Anterior cingulate cortex (tissue), 58 donors: ENCODE results near the gene SKAP1.
"Not testable (repeated sequence)": the region's sequence is repeated elsewhere in the genome, so short reads cannot be mapped to it uniquely, and the experiment has no call there.

Source experiments
- DNase-seq, 58 donors: peaks; one replicate each; lab custom pipeline; 2025; lab: John Stamatoyannopoulos, UW

SKAP1 gene

DNA sequence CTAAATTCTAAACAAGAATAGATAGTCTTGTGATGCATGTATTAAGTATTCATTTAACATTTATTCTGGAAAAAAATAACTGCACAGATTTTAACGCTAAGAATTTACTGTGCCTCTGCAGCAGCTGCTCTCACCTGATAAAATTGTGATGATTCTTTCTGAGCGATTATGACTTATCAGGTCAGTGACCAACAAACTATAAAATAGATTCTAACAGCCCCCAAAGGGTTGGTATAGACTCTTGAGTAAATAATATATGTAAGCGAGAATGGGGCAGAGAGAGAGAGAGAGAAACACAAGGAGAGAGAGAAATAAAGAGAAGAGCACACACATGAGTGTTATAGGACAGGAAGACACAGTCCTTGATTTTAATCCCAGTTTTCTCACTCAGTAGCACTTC, 178.1 kb downstream of the SKAP1 start:
- DNase-seq: no peak

DNA sequence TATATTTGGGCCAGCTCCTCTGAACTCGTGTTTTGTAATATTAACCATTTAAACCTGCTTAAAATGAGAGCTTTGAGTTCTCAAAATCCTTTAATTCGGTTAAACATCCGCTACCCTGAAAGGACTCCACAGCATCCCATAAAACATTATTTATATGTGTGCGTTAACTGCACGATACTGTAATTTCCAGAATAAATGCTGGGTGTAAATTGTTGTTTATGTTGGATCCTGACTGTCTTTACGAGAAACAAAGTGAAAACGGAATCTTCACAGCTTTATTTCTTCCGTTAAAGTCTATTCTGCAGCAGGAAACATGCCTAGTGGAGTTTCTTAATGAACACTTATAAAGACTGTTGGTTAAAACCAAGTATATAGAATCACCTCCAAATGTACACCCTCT, 179.1 kb downstream of the SKAP1 start:
- no peak for DNase-seq

DNA sequence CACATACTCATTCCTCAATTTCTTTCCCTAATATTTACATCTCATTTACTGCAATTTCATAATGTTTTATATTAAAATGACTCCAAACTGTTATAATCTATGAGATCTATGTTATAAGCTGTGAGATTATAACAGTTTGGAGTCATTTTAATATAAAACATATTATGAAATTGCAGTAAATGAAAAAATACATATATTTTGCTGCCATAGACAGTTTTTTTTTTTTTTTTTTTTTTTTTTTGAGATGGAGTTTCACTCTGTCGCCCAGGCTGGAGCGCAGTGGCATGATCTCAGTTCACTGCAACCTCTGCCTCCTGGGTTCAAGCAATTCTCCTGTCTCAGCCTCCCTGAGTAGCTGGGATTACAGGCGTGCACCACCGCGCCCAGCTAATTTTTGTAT, 180.0 kb downstream of the SKAP1 start:
- DNase-seq: not testable (repeated sequence)

DNA sequence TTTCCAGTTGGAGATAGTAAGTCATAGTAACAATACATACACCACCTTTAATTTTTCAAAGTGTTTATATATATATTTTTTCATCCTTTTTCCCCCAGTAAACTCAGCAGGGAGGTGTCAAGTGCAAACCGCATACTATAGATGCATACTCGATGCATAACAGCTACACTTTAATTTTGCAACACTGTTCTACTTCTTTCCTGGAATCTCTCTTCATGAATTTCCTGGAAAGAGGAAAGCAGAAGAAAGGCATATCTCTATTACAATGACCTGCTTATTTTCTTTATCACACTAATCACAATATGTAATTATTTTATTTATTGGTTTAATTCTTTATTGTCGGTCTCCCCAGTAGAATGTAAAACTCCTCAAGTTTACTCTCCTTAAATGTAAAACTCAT, 182.4 kb downstream of the SKAP1 start:
- DNase-seq: no peak

DNA sequence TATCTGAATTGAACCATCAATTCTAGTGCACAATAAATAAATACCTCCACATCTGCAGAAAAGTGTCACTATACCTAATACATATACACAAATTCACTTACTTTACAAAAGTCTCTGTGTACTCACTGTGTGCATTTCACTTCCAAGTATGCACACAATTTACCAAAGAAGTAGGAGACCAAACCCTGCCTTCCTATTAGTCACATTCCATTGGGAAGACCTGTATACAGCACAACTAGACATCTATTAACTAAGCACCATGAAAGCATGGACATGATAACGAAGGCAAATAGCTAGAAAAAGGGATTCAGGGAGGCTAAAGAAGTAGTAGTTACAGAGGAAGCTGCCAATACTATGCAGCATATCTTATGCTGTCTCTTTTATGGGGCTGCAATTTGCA, 183.0 kb downstream of the SKAP1 start:
- DNase-seq: no peak

DNA sequence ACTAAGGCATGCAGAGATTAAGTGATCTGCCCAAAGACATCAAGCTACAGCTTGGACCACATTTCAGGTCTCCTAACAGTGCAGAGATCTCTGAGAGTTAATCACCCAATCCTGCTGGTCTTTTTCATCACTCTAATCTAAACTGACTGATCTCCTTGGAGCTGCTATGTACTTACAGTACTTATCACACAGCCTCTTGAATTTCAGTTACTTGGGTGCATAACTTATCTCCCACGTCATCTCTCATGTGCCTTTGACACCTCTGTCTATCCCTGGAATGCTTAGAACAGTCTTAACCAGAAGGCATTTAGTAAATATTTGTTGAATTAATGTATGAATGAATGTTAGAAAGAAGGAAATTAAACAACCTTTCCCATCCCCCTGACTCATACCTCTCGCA, 183.4 kb downstream of the SKAP1 start:
- no peak for DNase-seq

DNA sequence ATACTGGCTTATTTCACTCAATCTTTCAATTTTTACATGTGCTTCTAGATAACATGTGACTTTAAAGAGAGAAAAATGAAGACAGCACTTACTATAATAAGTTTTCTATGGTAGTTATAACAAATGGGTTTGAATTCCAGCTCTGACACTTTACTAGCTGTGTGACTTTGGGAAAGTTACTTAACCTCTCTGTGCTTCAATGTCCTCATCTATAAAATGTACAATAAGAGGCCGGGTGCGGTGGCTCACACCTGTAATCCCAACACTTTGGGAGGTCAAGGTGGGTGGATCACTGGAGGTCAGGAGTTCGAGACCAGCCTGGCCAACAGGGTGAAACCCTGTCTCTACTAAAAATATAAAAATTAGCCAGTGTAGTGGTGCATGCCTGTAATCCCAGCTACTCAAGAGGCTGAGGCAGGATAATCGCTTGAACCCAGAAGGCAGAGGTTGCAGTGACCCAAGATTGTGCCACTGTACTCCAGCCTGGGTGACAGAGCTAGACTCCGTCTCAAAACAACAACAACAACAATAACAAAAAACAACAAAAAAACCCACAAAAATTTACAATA, 184.5 kb downstream of the SKAP1 start:
- not testable (repeated sequence) for DNase-seq

DNA sequence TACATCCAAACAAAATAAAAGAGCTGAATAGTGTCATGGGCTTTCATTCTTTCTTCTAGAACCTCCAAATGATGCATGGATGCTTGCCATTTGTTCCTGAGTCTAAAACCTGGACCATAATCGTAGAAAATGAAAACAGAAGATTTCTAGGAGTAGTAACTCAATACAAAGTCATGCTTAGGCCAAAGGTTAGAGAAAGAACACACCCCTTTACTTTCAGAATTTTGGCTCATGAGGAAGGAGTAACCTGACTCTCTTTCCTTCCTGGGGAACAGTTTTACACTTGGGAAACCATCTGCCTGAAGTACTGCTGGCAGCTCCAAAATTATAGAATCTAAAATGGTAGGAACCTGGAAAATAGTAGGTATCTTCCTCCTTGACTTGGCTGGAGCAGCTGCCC, 185.2 kb downstream of the SKAP1 start:
- no peak for DNase-seq

DNA sequence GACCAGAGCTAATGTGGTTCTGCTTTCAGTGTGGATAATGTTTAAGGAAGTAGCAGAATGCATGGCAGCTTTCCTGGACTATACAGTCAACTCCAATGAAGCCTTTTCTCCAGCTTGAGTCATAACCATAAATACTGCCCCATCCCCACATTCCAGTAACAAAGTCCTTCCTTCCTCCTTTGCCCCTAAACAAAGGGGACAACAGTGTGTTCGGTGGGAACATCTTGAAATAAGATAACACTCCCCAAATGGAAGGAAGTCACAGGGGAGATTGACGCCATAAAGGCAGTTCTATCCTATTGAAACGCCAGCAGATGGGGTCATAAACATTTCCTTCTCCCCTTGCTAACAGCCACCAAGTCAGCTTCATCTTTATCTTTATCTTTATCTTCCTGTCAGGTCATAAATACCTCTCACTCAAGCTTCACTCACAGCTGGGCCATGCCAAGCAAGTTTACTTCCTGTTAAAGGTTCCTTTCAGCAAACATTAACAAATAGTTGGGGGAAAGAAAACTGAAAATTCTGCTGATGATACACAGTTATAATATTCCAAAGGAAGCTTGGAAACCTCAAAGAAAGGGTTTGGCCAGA, 185.8 kb downstream of the SKAP1 start:
- DNase-seq: no peak

DNA sequence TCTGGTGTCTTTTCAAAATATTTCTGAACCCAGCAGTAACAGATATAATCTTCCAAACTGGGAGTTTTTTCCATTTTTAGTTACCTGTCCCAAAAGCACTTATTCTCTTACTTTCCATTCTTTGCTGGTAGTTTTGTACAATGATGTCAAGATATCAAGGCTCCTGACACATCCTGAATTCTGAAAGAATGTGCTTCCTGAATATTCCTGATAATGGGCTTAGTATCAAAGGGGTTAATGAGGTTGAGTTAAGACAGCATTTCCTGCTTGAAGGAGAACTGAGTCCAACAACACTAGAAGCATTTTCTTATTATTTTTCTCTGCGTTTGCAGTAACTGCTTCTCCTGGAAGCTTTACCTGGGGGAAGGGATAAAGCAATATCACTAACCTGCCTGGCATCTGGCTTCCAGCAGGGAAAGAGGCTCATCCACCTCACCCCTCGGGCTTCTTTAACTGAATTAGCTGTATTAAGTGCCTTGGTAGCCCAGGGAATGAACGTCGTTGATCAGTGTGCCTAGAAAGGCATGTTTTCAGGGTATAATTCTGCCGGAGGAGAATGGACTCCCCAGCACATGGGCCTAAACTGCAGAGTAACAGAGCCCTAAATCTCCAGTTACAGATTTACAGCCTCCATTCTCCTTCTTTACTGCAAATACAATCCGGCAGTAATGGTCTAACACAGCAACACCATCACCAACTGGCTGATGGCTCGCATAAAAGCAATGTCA, 188.1 kb downstream of the SKAP1 start:
- DNase-seq: no peak

DNA sequence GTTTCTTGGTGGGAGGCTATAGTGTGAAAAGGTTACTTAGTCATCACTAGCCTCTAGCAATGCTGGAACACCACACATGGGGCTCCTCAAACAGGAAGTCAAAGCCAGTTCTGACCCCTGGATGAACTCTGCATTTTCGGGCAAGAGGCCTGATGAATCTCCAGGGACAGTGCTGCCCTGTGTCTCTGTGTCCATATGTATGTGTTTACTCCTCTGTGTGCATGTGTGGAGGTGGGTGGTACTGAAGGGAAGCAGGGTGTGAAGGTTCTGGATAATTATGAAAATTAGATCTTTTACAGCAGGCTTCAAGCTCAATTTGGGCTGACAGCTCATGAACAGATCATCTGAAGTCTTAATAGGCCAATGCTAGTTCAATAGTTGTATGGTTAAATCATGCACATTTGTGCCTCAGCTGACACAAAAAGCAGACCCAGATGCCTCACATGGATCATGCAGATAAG, 188.9 kb downstream of the SKAP1 start:
- DNase-seq: no peak

DNA sequence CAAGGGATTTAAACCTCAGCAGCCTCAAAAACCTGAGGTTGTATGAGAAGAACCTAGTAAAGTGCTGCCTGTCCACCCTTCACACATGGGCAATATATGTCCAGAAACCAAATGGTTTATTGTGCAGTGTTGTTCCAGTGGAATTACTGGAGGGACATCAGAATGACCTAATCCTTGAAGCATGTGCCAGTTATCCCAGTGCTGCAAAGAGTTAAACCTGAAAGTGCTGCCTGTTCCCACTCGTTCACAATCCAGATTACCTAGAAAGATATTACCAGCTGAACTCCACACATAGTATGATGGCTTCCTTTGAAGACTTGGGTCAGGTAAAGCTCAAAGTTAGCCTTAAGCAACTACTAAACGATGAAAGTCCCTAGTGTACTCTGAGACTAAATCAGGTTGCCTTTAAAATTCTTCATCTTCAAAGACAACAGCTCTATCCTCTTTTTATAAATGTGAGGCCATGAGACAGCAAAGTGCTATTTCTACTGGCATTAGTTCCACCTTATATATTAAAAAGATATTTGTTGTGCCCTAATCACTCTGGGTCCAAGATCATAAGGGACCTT, 189.4 kb downstream of the SKAP1 start:
- no peak for DNase-seq

DNA sequence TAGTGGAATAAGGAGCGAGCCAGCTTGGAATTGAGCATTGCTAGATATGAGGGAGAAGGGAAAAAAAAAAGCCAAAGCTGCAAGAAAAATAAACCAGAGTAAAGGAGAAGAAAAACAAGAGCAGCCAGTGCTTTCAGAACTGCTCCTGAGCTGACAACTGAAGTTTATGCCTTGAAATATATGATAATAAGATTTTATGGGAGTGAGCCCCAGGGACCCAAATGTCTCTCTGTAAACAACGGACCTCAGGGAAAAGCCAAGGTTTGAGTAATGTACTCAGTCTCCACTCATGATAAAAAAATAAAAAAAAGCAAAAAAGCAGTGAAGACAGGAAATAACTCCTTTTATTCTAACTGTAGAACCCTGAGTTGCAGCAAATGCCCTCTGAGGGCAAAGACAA, 189.9 kb downstream of the SKAP1 start:
- no peak for DNase-seq

DNA sequence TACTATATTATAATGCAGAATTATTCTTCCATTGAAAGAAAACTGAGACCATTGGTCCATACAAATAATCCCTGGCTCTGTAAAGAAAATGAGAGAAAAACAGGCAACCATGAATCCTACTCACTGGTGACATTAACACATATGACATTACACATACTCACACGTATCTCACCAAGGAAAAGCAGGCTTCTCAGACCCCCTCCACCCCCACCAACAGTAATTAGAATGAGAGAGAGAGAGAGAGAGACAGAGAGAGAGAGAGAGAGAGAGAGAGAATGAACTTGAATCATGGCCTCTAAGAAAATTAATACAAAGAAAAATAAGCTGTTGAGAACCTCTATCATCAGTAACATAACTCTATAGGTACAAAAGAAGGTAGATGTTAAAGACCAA, 190.4 kb downstream of the SKAP1 start:
- no peak for DNase-seq

DNA sequence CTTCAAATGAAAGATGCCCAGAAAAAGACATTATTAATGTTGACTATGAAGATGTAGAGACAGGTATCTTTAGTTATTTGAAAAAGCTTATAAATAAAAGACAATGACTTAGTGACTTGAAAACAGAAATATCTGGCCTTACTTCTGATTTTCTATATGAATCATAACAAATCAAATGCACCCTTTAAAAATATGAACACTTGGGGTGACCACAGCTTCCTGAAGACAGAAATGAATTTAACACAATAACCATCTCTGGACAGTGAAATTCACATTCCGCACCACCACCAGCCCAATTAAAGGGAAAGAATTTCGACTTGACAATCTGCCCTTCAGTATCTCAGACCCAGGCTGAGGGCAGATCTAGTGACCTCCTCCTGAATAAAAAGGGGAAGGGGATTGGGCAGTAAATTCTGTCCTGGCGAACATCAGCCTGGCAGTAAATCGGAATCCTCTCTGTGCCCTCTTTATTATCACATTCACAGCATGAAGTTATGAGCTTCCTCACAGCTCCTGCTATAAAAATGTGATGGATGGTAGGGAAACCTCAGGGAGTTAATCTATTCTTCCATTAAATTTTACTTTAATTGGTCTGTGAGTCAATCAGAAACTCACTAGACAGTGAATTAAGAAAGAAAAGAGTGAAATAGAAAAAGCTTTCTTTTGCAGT, 190.9 kb downstream of the SKAP1 start:
- no peak for DNase-seq

DNA sequence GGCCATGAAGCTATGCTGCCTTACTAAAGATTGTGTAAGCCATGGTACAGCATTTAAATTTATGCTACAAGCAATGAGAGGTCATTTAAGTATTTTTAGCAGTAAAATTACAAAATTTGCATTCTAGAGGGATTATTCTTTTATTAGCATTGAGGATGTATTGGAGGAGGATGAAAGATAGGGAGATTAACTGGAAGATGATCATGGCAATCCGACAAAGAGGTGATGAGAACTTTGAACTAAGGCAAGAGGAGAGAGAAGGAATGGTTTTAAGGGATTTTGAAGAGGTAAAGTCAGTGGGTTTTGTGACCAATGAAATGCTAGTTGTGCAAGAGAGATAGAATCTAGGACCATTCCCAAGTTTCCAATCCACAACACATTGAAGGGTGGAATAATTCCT, 192.6 kb downstream of the SKAP1 start:
- no peak for DNase-seq

DNA sequence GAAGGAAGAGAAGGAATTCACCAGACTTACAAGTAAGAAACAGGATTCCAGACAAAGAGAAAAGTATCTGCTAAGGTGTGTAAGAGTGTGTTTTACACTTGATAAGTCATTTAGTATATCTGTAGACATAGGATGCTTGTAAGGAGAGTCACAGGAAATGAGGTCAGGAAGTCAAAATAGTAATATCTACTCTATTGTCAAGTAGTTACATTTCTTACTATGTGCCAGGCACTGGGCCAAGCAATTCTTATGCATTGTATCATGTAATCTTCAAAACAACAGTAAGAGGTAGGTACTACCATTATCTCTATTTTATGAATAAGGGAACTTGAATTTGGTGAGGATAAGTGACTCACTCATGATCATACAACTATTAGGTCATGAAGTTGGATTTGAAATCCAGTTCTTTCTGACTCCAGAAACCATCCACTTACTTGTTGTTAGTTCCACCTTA, 193.3 kb downstream of the SKAP1 start:
- no peak for DNase-seq

DNA sequence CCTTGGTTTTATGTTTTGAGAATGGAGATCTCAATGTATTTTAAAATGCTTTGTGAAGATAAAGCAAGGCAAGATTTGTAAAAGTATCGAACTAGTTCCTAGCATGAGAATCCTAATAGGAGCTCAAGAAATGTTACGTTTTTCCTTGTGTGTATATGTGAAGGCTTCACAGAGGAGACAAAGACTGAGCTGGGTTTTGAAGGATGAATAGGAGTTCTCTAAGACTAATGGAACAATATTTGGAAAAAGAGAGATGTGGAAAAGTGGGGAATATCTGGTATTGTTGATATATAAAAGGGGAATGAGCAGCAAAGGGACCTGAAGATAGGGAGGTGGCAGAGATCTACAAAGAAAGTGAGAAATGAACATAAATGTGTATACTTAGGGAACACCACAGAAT, 195.1 kb downstream of the SKAP1 start:
- no peak for DNase-seq

DNA sequence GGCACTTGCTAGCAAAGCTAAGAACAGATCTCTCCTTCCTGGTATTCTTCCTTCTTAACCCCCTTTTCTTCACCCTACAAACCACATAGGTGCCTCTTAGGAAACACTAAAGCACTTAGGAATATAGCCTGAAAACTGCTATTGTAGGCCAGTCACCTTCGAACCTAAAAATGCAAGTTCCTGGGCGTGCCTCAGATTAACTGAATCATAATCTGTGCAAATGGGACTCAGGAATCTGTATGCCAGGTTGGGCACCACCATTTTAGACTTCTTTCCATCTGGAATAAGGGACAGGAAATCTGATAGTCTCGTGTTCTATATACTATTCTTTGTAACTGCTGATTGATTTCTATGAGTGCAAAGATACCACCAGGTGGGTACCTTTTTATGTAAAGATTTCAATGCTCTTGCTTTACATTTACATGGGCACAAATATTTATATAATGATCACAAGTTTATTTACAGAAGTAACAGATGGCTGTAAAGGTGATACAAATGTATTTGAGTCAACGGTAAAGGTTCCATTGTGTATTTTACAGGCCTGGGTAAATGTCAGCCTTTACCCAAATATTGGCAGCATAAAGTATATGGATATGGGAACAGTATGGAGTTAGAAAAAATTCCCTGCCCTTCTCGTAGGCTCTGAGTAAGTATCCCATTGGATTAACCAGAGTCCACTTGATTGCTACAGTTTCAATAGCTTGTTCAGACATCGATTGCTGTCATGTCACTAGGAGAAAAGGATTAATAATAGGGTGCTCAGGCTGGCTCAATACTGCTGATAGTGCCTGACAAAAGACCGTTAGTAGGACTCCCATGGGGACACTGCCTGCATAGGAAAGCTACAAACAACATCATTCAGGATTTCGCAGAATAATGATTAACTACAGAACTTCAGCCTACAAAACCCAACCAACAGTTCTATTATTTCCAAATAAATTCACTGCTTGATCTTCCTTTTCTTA, 197.7 kb downstream of the SKAP1 start:
- no peak for DNase-seq

DNA sequence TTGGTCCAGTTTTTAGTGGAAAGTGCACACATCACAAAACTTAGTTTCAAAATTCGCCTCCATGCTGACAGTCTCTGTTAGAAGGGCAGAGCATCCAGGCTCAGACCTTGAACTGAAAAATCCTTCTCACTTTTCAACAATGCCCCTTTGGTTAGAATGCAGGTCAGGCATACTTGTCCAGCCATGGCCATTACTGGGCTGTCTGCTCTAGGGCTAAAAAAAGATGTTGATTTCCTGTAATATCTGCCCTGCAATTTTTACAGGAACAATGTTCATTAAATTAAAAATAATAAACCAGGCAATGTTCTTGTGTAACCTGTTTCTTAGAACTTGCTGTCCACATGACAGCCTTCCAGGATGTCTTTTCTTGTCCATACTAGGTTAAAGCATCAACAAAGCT, 200.1 kb downstream of the SKAP1 start:
- no peak for DNase-seq
